NCI-H2029 treated with DMSO at 0.1 percent for 48 hours (cell line): ENCODE results near the gene TICAM2.
A peak's percentile ranks its signal among the peaks of the same experiment; 100 is the strongest.

Experiments
- DNase-seq: peaks from one replicate; lab custom pipeline; 2025; lab: John Stamatoyannopoulos, UW

Gene TICAM2

DNA sequence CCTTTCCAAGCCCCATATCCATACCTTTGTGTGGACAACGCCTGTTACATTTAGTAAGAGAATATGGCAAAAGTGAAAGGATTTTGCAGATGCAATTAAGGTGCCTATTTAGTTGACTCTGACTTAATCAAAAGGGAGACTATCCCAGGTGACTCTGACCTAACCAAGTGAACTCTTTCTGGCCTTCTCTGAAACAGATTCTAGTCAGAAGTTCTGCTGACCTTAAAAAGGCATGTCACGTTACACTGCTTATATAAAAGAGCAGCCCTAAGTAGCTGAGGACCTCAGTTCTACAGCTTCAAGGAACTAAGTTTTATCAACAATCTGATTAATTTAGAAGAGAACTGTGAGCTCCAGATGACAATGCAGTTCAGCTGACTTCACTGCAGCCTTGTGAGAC lies 5.7 kb upstream of the TICAM2 start:
- no peak for DNase-seq

DNA sequence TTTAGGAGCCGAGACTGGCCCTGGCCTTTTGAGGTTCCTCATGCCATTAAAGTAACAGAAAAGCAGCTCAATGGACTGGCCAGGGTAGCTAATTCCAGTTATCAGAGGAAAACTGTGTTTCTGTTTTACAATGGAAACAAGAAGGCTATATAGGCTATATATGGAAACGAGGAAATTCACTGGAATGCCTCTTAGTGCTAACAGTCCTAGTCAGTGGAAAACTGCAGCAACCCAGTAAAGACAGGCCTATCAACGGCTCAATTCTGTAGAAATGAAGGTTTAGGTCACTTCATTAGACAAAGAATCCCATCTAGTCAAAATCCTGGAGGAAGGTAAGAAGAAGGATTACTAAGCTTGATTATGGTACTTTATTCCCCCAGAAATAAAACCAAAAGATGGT lies 3.2 kb upstream of the TICAM2 start:
- no peak for DNase-seq

DNA sequence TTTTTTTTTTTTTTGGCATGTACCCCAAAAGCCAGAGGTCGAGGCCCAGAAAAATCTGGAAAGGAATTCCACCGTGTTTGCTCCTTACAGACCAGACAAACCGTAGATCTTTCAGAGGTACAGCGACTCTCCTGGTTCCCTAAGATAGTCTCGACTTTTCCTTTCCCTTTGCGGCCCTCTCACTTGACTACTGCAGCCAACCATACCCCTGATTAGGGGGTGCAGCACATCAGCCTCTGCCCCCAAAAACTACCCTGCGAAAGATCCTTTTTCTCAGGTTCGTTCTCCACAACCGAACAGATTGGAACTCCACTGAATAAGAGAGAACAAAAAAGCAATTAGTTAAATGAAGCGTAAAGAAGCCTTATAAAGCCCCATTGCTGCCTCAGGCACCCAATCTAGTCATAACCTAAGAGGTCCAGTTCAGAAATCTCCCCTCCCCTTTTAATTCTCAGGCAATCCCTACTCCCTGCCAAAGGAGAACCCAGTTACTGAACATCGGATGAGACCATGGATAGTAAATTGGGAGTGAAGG lies 379 bp upstream of the TICAM2 start:
- no peak for DNase-seq

DNA sequence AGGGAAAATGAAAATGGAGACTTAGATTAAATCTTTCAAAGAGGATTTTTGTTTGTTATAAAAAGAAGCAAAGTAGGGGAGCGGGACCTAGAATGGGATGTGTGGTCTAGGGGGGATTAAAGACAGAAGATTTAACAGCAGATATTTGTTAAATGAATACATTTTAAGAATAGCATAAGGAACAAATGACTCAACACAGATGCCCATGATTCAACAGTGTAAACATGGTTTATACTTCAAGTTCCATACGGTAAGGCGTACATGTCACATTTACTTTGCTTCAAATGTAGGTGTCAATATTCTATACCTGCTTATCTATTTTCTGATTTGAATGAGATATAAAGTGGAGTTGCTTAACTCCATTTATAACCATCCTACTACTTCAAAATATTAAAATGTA lies 1.5 kb downstream of the TICAM2 start:
- no peak for DNase-seq

DNA sequence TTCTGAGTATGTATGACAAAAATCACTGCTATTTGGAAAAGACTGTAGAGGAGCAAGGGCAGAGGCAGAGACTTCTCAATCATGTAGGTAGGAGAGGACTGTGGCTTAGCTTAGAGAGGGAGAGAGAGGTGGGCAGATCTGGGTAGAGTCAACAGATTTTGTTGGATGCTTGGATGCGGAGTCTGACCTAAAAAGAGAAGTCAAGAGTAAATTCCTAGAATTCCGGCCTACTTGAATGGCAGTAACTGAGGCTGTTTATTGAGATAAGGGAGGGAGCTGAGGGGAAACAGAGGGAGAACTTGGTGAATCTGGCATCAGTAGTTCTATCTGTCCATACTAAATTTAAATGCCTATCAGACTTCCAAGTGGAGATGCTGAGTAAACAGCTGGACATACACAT lies 2.4 kb downstream of the TICAM2 start:
- no peak for DNase-seq

DNA sequence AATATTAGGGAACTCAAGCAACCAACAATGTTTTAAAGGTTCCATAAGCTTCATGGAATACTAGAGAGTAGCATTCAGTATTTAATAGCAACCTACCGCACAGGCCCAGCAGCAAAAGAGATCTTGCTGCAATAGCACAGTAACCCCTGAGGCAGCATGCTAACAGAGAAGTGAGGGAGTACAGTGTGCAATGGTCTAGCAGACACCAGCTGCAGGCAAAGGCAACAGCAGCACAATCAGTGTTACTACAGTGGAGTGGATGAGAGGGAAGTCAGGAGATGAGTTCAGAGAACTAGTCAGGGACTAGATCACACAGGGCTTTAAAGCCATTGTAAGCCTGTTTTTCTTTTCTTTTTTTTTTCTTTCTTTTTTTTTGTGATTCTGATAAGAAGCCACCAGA lies 2.8 kb downstream of the TICAM2 start:
- DNase-seq = no peak

DNA sequence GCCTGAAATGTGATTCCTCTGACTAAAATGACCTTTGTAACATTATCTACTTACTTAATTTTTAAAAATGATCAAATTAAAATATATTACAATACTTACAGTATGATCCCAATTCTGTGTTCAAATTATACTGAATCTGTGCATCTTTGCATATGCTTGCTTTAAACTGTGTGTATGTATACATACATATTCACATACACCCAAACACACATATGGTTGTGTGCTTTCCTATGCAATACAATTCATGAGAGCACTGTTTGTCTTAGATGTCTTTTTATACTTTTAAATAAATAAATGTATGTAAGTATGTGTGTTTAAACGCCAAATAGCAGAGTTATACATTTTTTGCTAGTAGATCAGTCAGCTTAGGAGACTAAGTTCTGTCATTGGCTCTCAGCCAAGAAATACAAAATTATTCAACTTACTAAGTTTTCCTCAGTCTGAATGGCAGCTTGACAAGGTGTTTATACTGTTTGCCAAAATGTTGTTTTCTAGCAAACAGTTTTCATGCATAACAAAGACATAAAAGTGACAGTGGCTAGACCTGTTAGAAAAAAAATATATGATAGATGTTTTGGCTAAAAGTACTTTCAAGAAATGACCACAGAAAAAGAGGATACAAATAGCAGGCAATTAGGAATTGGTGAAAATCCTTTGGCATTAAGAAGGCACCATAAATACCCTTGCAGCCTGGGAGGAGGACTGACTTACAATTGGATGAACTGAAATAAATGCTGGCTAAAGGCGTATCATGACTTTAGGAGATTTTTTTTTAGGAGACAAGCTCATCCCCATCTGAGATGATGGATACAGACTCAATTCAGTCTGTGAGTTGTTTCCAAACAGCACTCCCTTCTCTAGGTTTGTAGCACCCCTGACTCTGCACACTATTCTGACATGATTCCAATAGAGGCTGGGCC lies 7.9 kb downstream of the TICAM2 start:
- no peak for DNase-seq

DNA sequence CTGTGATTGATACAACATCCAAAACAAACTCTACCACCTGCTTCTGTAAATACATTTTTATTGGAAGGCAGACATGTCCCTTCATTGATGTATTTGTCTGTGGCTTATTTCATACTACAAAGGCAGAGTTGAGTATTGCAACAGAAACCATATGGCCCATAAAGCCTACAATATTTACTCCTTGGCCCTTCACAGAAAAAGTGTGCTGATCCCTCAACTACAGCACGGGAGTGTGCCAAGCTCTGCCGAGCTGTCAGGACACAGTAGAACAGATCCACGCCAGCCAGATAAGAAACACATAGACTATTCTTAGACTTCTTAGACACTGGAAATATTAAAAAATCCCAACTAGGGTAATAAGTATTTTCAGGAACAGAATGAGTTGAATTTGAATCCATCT lies 13.2 kb downstream of the TICAM2 start:
- DNase-seq = no peak

DNA sequence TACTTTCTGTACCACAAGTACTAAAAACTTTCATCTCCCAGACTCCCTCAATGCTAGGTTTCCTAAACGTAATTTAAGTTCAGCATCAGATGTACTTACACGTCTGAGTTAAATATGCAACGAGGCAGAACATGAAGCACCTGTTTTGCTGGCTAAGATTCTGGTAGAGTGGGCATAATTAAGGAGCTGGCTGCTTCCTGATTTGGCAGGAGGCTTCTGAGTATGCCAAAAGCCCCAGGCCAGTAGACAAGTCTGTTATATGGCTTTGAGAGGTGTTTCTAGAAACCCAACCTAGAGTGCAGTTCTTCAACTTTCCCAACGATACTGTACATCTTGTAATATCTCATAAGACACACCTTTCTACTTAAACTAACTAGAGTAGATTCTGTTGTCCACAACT lies 13.6 kb downstream of the TICAM2 start:
- no peak for DNase-seq

DNA sequence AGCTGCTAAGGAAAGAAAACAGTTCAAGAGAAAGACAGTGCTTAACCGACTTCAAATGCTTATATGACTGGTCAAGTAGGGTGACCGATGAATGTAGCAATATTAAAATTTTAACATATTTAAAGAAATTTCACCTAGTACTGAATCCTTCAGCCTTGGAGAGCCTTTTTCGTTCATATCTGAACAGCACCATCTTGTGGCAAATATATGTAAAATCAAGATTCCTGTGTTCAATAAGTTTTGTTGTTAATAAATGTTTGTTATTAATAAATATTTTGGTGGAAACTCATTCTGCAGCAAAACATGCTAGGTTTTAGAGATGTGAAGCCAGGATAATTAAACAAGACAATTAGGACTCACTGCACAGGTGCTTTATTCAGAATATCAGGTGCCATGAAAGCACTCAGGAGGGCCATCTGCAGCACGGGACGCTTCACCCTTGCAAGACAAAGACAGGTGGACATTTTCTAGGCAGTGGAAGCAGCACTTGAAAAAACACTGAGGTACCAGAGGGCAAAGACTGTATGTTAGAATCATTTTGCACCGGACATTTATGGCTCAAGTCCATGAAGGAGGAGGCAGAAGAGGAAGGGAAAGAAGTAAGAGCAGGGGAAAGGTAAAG lies 15.6 kb downstream of the TICAM2 start:
- peak; percentile 41 for DNase-seq

DNA sequence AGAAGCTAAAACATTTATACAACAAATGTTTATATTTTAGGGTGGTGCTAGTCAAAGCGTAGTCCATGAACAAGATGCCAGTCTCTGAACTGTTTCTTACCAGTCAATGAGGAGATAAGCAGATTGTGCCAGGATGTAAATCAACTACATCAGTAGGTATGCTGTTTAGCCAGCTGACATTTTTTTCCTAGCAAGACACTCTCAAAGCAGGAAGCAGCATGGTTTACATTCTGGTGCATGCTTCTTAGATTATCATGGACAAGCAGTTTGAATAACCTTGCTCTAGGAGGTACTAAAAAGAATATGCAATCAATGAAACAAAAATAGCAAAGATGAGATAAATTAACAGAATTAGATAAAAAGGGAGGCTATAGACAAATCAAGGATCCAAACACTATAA lies 17.0 kb downstream of the TICAM2 start:
- no peak for DNase-seq

DNA sequence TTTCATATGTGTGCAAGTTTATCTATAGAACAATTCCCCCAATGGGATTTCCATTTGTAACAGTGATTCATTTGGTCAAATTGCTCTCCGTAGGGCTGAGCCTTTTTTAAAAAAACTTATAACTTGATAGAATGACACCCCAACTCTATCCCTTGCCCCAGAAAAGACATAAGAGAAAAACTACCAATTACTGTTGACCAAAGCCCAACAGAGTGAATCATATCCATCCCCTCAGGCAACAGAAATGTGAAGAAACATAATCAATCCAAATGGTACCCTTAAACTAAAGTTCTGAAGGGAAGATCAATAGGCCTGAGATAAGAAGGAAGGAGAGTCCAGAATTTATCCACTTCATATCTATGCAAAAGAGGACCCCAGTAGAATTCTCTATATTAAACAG lies 17.8 kb downstream of the TICAM2 start:
- no peak for DNase-seq

DNA sequence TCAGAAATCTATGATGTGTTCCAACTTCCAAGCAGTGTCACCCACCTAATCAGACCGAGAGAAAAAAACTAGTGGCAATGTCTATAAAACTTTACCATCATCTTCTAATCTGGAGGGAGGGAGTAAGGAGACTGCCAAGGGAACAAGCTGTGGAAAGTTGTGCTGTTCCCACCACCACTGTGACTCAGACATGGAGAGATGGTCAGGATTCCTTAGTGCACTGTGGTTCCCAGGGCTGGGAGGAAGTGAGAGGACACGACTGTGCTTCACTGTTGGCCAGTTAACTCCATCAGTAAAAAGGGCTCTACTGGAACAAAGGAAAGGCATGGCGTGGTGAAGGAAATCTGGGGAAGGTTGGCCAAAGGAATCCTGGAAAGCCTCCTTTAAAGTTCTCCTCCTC lies 18.8 kb downstream of the TICAM2 start:
- no peak for DNase-seq

DNA sequence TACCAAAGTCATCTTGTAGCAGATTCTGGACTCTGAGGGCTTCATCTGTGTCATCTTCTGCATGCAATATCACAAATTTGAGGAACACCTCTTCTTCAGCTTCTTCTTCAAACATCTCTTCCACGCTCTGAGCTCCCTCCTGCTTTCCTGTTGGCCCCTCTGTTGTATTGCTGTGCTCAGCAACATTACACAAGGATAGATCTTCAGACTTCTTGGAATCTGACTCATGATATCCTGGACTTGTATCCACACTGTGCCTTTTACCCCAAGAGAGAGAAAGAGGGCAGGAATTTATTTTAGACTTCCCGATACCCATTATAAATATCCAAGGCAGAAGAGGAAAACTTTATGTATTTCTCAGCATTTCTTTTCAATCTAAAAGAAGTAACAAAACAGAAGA lies 21.3 kb downstream of the TICAM2 start:
- no peak for DNase-seq

DNA sequence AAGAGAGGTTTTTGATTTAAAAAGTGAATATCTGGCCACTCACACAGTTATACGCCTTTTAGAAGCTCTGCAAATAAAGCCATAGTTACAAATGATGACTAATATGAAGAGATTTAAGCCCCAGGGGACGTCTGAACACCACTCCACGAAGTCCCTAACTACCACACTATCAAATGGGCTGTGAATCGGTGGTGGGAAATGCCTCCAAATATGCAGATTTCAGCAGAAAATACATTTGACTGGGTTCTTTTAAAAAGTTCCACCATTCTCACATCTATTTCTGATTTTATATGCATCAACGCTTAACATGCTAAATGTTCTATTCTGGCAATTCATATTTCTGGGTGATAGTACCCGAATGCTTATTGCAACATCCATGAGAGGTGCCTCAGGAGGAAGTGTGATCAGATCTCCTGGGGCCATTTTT lies 22.5 kb downstream of the TICAM2 start:
- no peak for DNase-seq

DNA sequence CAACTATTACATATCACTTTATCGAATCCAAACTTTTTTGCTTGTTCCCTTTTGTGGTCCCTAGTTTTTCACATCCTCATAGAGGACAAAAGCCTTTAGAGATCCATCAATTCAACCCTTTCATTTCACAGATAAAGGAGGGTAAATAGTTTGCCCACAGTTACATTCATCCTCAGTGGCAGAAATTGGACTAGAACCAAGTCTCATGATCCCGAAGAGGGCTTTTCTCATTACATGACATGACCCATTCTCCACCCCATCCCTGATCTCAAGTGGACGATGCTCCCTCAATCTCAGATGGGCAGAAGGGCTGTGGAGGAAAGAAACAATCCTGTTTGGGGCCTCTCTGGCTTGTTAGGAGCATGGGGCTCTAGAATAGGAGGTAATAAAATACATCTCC lies 23.1 kb downstream of the TICAM2 start:
- DNase-seq = no peak

DNA sequence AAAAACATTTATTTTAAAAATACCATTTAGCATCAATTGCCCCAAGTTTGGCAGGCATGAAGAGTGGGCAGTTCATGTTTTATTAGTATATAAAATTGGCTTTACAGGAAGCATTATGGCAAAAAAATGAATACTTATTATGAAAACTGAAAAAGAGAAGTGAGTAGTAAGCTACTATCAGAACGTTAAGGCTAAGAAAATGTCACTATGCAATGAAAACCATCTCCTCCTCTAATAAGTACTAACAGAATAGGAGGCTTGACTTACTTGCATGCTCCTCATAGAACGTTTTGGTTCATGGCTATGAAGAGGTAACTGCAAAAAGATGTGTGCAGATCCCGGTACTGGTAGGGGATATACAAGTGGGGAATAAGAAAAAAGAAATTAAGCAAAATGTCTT lies 23.6 kb downstream of the TICAM2 start:
- DNase-seq = no peak

DNA sequence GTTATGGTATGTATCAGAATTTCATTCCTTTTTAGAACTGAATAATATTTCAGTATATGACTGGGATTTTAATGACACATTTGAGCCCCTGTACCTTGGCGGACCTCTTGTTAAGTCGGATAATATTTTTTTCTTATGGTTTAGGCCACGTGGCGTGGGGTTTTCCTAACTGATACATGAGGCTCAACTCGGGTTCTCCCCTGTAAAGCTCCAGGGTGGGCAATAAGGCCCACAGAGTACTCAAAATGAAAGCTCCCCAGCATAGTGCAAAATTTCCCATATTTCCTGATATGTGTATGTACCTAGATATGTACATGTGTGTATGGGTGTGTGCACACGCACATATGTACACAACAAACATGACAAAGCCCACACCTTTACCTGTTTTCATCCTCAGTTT lies 24.5 kb downstream of the TICAM2 start:
- no peak for DNase-seq

DNA sequence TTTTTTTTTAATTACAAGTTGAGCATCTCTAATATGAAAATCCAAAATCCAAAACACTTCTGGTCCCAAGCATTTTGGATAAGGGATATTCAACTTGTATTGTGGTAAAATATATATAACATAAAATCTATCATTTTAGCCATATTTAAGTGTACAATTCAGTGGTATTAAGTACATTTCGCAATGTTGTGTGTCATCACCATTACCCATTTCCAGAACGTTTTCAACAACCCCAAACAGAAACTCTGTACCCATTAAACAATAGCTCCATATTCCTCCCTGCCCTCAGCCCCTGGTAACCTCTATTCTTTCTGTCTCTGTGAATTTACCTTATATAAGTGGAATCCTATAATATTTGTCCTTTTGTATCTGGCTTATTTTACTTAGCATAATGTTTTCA lies 24.9 kb downstream of the TICAM2 start:
- DNase-seq = no peak

DNA sequence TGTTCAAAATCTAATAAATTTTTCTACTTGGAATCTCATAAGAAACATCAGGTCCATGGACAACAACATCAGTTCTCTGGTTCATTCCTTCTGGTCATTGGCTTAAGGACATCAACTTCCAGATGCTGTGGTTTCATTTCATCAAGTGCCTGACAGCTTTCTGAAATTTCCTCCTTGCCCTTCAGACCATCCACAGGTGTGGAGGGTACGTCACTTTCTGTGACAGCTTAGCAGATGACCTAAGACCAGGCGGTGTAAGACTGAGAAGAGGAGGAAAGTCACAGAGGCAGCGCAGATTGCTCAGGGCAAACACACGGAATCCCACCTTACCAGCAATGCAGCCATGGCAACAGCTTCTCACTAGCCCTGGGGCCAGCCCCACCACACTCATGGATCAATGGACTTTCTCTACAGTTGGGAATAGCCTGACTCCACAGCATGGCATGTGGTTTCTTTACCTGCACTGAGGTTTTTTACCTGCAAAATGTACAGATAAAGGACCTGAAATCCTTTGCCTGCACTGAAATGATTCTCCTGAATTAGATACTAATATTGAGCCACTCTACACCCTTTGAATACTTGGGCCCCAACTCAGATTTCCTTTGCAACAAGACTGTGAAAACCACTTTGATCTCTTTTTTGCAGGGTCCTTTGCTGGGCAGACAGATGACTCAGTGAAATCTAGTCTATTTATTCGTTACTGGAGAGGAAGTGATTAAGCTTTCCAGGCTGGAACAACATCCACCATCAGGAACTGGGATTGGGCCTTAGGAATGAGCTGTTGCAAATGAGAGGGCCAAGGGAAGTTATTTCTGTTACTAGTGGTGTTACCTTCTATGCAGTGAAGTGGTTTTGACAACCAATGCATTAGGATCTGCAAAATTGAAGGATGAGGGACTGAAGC lies 26.9 kb downstream of the TICAM2 start:
- DNase-seq = no peak

DNA sequence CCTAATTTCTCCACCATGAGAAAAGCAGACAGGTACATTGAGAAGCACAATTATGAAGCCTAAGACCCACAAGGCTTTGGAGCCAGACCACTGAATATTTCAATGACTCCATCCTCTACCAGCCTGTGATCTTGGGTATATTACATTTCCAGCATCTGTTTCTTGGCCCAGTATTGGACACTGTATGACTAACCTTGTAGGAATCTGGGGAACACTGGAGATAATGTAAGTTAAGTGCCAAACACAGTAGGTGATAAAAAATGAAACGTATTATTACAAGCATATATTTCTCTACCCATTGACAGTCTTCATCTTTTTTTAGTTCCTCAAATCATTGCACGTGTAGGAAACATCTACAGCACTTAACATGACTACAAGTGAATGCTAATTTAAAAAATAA lies 29.1 kb downstream of the TICAM2 start:
- DNase-seq = no peak

DNA sequence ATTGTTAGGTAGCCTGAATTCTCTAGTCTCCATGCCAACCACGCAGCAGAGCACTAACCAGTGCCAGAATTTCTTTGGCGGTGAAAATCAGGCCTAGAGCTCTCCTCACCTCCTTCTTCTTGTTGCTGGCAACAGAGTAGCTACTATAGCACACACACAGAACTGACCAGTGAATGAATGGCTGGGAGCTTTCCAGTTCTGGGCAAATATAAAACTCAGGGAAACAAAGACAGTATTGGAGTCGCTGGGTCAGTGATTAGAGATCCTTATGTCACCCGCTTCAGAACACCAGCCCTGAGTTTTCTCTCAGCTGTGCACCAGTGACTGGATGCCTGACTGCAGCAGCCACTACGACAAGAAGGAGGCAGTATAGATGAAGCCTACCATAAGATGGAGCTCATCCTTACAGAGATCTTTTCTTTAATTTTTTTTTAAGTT lies 30.8 kb downstream of the TICAM2 start:
- DNase-seq = no peak
